ENCODE data around the gene ACAP1. TPM values are rescaled to one million over a fixed set of nuclear protein-coding genes. Genes with fewer than 3 reads are reported as not detected.

ACAP1 gene
- polyA plus RNA-seq, 1 experiment, result 0.35 TPM

DNA sequence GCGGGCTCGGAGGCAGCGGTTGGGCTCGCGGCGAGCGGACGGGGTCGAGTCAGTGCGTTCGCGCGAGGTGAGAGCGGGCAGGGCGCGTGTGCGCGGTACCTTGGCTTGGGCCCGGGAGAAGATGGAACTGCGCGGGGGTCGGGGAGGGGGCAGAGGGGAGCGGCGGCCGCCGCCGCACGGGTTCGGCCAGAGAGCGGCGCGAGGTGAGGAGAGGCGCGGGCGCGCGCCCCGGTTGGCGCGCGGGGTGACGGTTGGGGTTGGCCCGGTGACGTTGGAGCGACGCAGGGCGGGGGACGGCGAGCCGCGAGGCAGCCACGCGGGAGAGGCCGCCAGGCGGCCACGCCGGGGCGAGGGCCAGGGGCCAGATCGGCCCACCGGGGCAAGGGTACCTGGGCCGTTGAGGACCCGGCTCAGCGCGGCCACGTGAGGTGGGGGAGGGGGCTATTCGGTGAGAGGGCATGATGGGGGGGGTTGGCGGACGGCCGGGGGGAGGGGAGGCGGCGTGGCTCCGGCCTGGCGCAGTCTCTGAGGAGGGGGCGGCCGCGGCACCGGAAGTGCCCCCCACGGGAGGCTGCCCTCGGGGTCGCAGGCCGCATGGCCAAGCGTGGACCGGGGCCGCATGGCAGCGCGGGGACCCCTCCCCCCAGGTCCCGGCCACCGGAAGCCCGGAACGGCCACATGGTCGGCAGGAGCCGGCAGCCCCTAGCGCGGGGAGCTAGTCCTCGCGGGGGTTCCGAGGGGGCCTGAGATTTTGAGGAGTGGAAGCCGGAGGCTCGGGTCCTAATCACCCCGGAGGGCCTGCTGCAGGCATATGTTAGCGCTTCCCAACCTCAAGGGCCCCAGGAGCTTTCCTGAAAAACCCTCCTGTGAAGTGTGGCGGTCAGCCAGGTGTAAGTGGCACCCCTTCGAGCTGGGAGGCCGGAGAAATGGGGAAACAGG lies 28.4 kb upstream of the ACAP1 start:
- Histone ChIP-seq H3K9me3 (ENCODE audit: control insufficient read depth, insufficient read depth, low read length) (peaks cover 4% of the 10 kb centered on the region; the same call in 1 of the 2 replicates), H3K27ac (ENCODE audit: low read depth, low read length) (peak overlapping the region; percentile 87), H3K4me3 (ENCODE audit: low read depth, low read length) (peak overlapping the region; percentile 87), H3K27me3 (ENCODE audit: control insufficient read depth, insufficient read depth, low read length) (no peaks in the 10 kb centered on the region)
- ChIA-PET CTCF (no interaction called here), POLR2A (interaction anchor here (0.5 to 1.5 kb wide), 2 partner anchors 68 to 73 kb away, joined by 3 read pairs; partner anchors contain the start of gene DVL2)
- no peak for TF ChIP-seq CTCF (IDR thresholded peaks at IDR 0.05; ENCODE audit: low read depth, low read length)
- no peak for DNase-seq (ENCODE audit: low read depth, low spot score)

GRCh38 chr17:7308625-7309433 lies 27.5 kb upstream of the ACAP1 start:
- Histone ChIP-seq H3K9me3 (ENCODE audit: control insufficient read depth, insufficient read depth, low read length) (peaks cover 4% of the 10 kb centered on the region; the same call in 1 of the 2 replicates), H3K27ac (ENCODE audit: low read depth, low read length) (peak overlapping the region; percentile 87), H3K4me3 (ENCODE audit: low read depth, low read length) (peak overlapping the region; percentile 87), H3K27me3 (ENCODE audit: control insufficient read depth, insufficient read depth, low read length) (no peaks in the 10 kb centered on the region)
- DNase-seq (ENCODE audit: low read depth, low spot score), result no peak
- POLR2A ChIA-PET, result interaction anchor here (0.6 to 1.5 kb wide), 2 partner anchors 74 to 1752 kb away, joined by 3 read pairs; partner anchors contain the start of gene DVL2
- CTCF ChIA-PET, result interaction anchor here (1.8 kb wide), 1 partner anchor 16 kb away, joined by 5 read pairs; no protein-coding TSS in a partner anchor
- TF ChIP-seq CTCF (IDR thresholded peaks at IDR 0.05; ENCODE audit: low read depth, low read length), result no peak

- ChIA-PET POLR2A (interaction anchor here (0.6 to 1.5 kb wide), 2 partner anchors 75 to 1753 kb away, joined by 3 read pairs; partner anchors contain the start of gene DVL2), CTCF (interaction anchor here (0.9 to 1.8 kb wide), 2 partner anchors 14 to 15 kb away, joined by 3 to 5 read pairs; no protein-coding TSS in a partner anchor)
Measured at GRCh38 chr17:7309628-7310027, 26.7 kb upstream of the ACAP1 start.

DNA sequence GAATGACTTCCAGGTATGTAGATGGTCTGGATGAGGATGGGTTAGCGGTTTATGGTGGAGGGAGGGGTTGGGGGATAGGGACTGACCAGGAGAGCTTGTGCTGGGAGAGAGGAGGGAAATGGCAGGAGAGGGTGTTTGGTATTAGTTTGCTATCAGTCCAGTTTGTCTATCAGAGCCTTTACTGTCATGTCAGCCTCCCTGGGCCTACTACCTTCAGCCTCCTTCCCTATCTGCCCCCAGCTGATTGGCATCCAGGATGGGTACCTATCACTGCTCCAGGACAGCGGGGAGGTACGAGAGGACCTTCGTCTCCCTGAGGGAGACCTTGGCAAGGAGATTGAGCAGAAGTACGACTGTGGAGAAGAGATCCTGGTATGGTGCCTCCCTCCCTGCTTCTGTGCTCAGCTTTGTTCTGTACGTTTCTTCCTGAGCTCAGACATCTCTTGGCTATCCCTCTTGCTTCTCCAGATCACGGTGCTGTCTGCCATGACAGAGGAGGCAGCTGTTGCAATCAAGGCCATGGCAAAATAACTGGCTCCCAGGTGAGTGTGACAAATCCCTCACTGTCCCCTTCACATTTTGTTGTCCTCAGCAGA lies 25.1 kb upstream of the ACAP1 start:
- CTCF ChIA-PET, result interaction anchor here (1.6 kb wide), 1 partner anchor 14 kb away, joined by 4 read pairs; no protein-coding TSS in a partner anchor

More at GRCh38 chr17:7309628-7310027, 26.7 kb upstream of the ACAP1 start:
- Histone ChIP-seq H3K4me3 (ENCODE audit: low read depth, low read length) (peak overlapping the region; percentile 17), H3K9me3 (ENCODE audit: control insufficient read depth, insufficient read depth, low read length) (peaks cover 4% of the 10 kb centered on the region; the same call in 1 of the 2 replicates), H3K27me3 (ENCODE audit: control insufficient read depth, insufficient read depth, low read length) (no peaks in the 10 kb centered on the region), H3K27ac (ENCODE audit: low read depth, low read length) (no peak overlapping the region)
- TF ChIP-seq CTCF (IDR thresholded peaks at IDR 0.05; ENCODE audit: low read depth, low read length), result no peak
- no peak for DNase-seq (ENCODE audit: low read depth, low spot score)

More for the DNA sequence above, 25.1 kb upstream of the ACAP1 start:
- no peak overlapping the region for H3K27ac ChIP-seq (ENCODE audit: low read depth, low read length)
- peaks cover 6% of the 10 kb centered on the region; the same call in 1 of the 2 replicates for H3K9me3 ChIP-seq (ENCODE audit: control insufficient read depth, insufficient read depth, low read length)
- TF ChIP-seq CTCF (IDR thresholded peaks at IDR 0.05; ENCODE audit: low read depth, low read length), result no peak
- POLR2A ChIA-PET, result interaction anchor here (0.6 kb wide), 1 partner anchor 50 kb away, joined by 4 read pairs; no protein-coding TSS in a partner anchor
- no peaks in the 10 kb centered on the region for H3K27me3 ChIP-seq (ENCODE audit: control insufficient read depth, insufficient read depth, low read length)
- DNase-seq (ENCODE audit: low read depth, low spot score), result no peak
- no peak overlapping the region for H3K4me3 ChIP-seq (ENCODE audit: low read depth, low read length)

All from AG04450 (cell line).